ENCODE results near the gene CAMK2D. TPM values are rescaled to one million over a fixed set of nuclear protein-coding genes. Genes with fewer than 3 reads are reported as not detected.

CAMK2D gene
- total and polyA plus RNA-seq, 2 experiments from 2014 or later: 4.9 to 14.6 TPM

- H3K4me3 Mint-ChIP-seq: no peak overlapping the region
- TF ChIP-seq POLR2AphosphoS5 (IDR thresholded peaks at IDR 0.05; ENCODE audit: low read depth): no peak
- no peak for TF ChIP-seq REST (IDR thresholded peaks at IDR 0.05; ENCODE audit: unreplicated experiment)
- TF ChIP-seq NANOG (IDR thresholded peaks at IDR 0.05; ENCODE audit: borderline replicate concordance): no peak
- TF ChIP-seq ZNF114 (CRISPR knock-in tag; IDR thresholded peaks at IDR 0.05): no peak
- TF ChIP-seq ETS1 (IDR thresholded peaks at IDR 0.05): no peak
- no peak for TF ChIP-seq STAT1 (IDR thresholded peaks at IDR 0.05; ENCODE audit: unreplicated experiment)
- TF ChIP-seq JUNB (IDR thresholded peaks at IDR 0.05; ENCODE audit: unreplicated experiment): no peak
- no peak for TF ChIP-seq ZNF331 (CRISPR knock-in tag; IDR thresholded peaks at IDR 0.05; ENCODE audit: low read depth)
- no peak for TF ChIP-seq EZH2 (IDR thresholded peaks at IDR 0.05; ENCODE audit: low read depth, unreplicated experiment)
- no peak for TF ChIP-seq ZNF462 (CRISPR knock-in tag; IDR thresholded peaks at IDR 0.05)
- no peak for TF ChIP-seq CTCF (conservative IDR thresholded peaks at IDR 0.05; ENCODE audit: low read depth in 2 of 2)
- no peak for TF ChIP-seq EZH2phosphoT487 (IDR thresholded peaks at IDR 0.05; ENCODE audit: unreplicated experiment)
- no peak for TF ChIP-seq CREB1 (CRISPR knock-in tag; IDR thresholded peaks at IDR 0.05; ENCODE audit: low read depth)
- Histone ChIP-seq H3K9me2 (ENCODE audit: insufficient read depth) (no peaks in the 10 kb centered on the region), H3K27ac (ENCODE audit: low read depth) (no peak overlapping the region), H3K4me1 (ENCODE audit: insufficient read depth) (peaks cover 40% of the 10 kb centered on the region), H4K20me1 (replicated peaks; ENCODE audit: insufficient read depth) (no peaks in the 10 kb centered on the region), H3K79me2 (replicated peaks; ENCODE audit: insufficient read depth) (no peaks in the 10 kb centered on the region), H3K36me3 (ENCODE audit: insufficient read depth) (no peaks in the 10 kb centered on the region), H3K27me3 (ENCODE audit: insufficient read depth) (no peaks in the 10 kb centered on the region), H3K4me2 (peak overlapping the region; percentile 5; the same call in 1 of the 2 replicates), H3K4me3 (no peak overlapping the region), H2AFZ (no peak overlapping the region), H3F3A (replicated peaks; ENCODE audit: low read depth) (no peaks in the 10 kb centered on the region)
- H3K27ac Mint-ChIP-seq: no peak overlapping the region
- H3K9me3 Mint-ChIP-seq: no peaks in the 10 kb centered on the region
- DNase-seq (ENCODE audit: low spot score) (no peak), ATAC-seq (no peak)
- H3K27me3 Mint-ChIP-seq (ENCODE audit: insufficient read depth, low read depth, poor library complexity): no peaks in the 10 kb centered on the region
- H3K4me1 Mint-ChIP-seq: peaks cover 43% of the 10 kb centered on the region
- no peaks in the 10 kb centered on the region for H3K36me3 Mint-ChIP-seq (ENCODE audit: low read depth)
These were observed 306.5 kb downstream of the CAMK2D start for GRCh38 chr4:113455061-113455460.
